Lower leg skin (tissue), 3 donors: ENCODE measurements around the gene TENT4B.

Experiments
- POLR2A ChIP-seq, 2 donors: fragments of 450-650 bp; IDR thresholded peaks; one replicate each; pipeline ENCODE4 v1.6.1; 2016 to 2017; ENCODE audit warnings: antibody characterized with exemption in 2 of 2, mild to moderate bottlenecking in 1 of 2, moderate library complexity in 1 of 2
- TF ChIP-seq, protein P1 (sequence below), 3 donors: fragments of 450-650 bp; IDR thresholded peaks; one replicate each; pipeline ENCODE4 v1.5.1; 2016; ENCODE audit warnings: antibody characterized with exemption in 3 of 3, mild to moderate bottlenecking in 3 of 3, moderate library complexity in 2 of 3

DNA sequence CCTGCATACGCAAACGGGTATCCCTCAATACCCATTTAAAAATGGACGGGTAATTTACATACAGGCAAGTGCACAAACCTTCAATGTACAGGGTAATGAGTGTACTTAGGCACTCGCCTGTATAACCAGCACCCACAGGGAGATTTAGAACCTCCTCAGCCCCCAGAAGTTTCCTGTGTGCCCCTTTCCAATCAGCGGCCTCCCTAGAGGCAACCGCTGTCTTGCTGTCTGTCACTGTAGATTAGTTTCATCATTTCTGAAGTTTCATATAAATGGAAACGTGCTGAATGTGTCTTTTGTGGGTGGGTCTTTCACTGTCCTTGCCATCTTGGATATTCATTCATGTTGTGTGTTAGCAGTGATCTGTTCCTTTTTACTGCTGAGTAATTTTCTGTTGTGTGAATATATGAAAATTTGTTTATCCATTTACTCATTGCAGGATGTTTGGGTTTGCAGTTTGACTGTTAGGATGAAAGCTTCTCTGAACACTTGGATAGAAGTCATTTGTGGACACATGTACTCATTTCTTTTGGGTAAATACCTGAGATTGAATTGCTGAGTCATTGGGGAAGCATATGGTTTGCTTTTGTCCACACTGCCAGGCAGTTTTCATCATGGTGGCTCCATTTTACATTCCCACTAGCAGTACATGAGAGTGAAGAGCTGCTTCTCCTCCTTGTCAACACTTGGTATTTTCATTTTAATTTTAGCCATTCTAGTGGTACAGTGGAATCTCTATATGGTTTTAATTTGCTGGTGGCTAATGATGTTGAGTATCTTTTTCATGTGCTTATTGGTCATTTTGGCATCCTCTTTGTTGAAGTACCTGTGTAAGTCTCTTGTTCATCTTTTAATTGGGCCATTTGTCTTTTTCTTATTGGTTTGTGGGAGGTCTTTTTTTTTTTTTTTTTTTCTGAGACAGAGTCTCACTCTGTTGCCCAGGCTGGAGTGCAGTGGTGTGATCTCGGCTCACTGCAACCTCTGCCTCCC is 111.1 kb downstream of the TENT4B start:
- TF ChIP-seq, protein P1, sequence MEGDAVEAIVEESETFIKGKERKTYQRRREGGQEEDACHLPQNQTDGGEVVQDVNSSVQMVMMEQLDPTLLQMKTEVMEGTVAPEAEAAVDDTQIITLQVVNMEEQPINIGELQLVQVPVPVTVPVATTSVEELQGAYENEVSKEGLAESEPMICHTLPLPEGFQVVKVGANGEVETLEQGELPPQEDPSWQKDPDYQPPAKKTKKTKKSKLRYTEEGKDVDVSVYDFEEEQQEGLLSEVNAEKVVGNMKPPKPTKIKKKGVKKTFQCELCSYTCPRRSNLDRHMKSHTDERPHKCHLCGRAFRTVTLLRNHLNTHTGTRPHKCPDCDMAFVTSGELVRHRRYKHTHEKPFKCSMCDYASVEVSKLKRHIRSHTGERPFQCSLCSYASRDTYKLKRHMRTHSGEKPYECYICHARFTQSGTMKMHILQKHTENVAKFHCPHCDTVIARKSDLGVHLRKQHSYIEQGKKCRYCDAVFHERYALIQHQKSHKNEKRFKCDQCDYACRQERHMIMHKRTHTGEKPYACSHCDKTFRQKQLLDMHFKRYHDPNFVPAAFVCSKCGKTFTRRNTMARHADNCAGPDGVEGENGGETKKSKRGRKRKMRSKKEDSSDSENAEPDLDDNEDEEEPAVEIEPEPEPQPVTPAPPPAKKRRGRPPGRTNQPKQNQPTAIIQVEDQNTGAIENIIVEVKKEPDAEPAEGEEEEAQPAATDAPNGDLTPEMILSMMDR (IDR thresholded peaks at IDR 0.05): no peak
- no peak for TF ChIP-seq POLR2A (IDR thresholded peaks at IDR 0.05)
